HTERT RPE-1 (cell line): ENCODE data around the gene GDAP2.
"Not testable (repeated sequence)": the region's sequence is repeated elsewhere in the genome, so short reads cannot be mapped to it uniquely, and the experiment has no call there.

Source experiments
- in situ Hi-C: fragments of 300-500 bp; cut with MboI; formaldehyde crosslinking; loops from 4 replicates; pipeline ENCODE4 v1.14.3; 2020; ENCODE audit warnings: low sequenced_read_pairs

The GDAP2 gene

DNA sequence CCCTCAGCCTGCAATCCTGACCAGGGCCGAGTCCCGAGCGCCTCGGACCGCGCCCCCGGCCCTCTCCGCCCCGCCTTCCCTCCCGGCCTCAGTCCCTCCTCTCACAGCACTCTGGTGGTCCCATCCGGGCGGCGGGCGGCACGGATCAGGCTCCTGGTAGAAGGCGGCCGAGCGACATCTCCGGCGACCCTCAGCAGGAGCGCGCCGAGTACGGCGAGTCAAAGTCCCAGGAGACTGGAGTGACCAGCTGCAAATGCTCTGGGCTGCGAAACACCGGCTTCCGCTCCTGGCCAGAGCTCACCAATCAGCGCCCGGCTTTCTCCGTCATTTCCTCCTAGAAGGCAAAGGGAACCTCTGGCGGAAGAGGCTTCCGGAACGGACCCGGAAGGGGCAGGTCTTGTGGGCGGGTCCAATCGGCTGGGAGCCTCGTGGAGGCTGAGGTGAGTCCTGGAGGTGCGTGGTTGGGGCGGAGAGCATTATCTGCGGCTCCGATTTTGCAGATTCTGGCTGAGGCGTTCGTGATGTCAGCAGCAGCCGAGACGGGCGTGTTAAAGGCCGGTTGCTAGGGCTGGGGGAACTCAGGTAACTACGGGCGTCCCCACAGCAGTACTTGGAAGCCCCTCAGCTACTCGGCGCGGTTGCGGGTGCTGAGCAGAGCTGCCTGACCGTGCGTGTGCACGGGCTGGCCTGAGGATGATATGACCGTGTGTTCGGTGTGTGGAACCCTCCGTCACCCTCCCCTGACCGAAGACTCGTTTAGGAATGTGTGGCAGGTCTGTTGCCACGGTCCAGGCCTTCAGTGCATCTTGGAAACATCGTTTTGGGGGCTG is at the start of gene GDAP2, which contains the start of gene WDR3:
TSS of gene GDAP2 (minus strand) at position 279 of the 830 bp plus-strand sequence. CDS start 9,264 bp downstream, outside the sequence.
TSS of gene WDR3 (plus strand) at position 397 of the 830 bp plus-strand sequence. CDS start 3,581 bp downstream, outside the sequence.
- in situ Hi-C loops = no loop called here

DNA sequence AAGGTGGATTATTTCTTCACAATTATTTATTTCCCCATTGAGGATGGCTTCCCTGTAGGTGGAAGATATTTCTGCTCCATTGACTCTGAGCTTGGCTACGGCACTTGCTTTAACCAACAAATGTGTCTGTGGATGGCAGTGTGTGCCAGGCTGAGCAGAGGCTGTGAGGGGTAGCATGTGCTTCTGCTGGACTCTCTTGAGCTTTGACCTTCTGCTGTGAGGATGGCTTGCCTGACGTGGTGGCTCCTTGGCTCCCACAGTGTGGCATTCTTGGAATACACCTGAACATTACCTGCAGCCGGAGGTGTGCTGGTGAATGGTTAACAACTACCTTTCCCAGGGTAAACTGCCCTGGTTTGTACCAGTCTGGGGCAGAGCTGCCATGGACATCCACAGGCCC is 47.0 kb upstream of the GDAP2 start:
- in situ Hi-C loops = no loop called here

GRCh38 chr1:117971777-117972176 is 42.4 kb upstream of the GDAP2 start:
- in situ Hi-C loops = no loop called here

DNA sequence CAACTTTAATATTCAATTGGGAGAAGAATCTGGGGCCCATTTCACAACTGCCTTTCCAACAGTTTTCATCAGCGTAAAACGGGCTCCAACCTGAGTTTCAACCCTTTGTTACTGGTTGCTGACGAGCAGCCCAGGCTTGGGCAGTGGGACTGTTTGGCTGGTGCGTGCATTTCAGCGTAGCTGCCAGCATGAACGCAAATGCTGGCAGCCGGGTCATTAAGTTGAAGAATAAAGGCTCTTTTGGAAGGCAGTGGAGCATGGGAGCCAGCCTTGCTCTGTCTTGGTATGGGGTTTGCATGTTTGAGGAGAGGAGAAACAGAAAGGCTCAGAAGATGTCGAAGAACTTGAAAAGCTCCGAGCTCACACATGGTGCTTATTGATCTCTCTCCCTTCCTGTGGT is 40.8 kb upstream of the GDAP2 start:
- in situ Hi-C loops = no loop called here

- in situ Hi-C loops = no loop called here
Observed at GRCh38 chr1:117967881-117968280, 38.5 kb upstream of the GDAP2 start.

DNA sequence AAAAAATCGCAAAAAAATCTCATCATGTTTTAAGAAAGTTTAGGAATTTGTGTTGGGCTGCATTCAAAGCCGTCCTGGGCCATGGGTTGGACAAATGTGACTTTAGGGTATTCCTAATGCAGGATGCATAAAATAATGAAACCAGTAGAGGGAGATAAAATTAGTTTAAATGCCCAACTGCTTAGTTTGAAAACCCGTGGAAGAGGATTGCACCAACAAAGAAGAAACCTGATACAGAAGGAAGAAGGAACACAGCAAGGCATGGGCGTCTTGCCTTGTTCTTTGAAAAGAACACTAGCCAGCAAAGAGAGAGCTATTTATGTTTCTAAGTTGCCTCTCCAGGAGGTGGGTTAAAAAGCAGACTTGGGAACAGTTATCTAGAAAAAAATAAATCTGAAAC is 38.1 kb upstream of the GDAP2 start:
- in situ Hi-C loops = no loop called here

DNA sequence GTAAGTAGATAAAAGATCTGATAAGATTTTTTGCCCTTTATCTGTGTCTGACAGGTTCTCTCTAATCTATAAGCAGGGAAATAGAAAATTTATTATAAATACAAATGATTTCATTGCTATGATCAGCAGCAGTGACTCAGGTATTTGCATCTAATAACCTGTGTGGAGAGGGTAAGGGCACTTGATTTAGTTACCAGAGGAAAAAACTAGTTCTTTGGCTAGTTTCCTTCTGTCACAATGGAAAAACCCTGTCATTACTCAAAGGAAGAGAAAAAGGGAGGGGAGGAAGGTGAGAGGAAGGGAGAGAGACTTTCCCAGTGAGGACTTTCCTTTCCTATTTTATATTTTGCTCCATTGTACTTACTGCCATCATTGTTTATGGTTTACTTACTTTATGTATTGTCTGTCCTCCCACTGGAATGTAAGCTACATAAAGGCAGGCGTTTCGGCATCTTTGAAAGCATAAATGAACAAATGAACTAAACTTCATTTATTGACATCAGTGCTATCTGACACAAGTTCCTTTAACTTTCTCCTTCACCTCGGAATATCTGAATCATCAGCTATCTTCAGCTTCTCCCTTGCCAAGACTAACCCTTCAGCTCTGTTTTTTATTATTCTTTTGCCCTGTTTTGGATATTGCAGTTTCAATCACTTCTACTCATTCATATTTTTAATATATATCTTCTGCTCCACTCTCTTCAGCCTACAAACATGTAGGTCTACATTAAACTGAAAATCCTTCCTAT is 35.0 kb upstream of the GDAP2 start:
- in situ Hi-C loops = no loop called here

- in situ Hi-C loops = no loop called here
Observed at GRCh38 chr1:117959364-117959763, 29.9 kb upstream of the GDAP2 start.

DNA sequence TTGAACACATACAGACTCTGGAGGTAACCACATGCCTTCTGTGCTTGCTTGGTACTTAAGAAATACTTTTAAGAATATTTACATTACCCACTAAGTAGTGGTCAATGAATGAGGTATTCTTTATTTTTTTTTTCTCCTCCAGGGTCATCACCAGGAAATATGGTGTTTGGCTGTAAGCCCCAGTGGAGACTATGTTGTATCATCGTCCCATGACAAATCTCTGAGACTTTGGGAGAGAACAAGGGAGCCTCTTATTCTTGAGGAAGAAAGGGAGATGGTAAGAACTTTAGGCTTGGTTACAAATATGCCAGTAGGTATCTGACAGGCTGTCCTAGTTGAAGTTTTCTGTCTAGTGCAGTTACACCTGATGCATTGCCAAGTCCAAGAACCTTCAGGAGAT is 23.0 kb upstream of the GDAP2 start:
- in situ Hi-C loops = no loop called here

- in situ Hi-C loops = no loop called here
Observed at GRCh38 chr1:117942293-117942692, 12.9 kb upstream of the GDAP2 start.

DNA sequence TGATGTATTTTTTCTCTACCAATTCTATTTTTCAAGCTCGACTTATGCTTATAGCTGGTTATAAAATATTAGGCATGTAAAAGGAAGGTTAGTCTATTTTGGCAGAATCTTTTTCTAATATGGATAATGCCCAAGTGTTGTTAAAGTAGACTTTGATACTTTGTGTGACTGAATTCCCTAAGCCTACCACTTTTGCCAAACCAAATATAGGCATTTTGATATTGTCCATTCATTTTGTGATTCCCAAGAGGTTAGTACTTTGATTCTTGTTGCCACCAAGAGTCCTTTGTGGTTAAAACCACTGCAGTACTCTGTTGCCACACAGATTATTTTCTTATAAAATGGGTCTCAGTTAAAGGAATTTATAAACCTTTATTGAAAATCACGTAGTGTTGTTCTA is 4.3 kb upstream of the GDAP2 start:
- in situ Hi-C loops = no loop called here

- in situ Hi-C loops = no loop called here
Observed at GRCh38 chr1:117932576-117932975, 3.2 kb upstream of the GDAP2 start.

- in situ Hi-C loops = no loop called here
Observed at GRCh38 chr1:117930484-117930883, 1.1 kb upstream of the GDAP2 start.

GRCh38 chr1:117930173-117930447 is 689 bp upstream of the GDAP2 start:
- in situ Hi-C loops = no loop called here

DNA sequence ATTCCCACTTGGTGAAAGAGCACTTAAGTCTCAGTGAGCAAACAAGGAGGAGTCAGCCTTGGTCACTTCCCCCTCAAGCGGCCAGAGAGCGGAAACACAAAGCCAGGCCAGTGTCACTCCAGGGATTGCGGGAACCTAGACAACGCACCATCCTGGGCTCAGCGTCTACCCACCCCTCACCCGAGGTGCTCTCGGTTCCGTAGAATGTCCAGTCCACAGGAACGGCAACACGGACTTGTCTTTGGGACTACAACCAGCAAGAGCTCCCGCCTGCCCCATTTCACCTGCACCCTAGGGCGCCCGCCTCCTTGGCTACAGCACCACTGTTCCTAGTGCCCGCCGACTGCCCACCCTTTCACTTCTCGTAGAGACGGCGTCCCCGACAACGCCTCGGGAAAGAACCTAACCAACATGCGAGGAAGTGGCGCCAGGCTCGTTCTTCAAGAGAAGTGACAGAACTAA is 509 bp downstream of the GDAP2 start:
- in situ Hi-C loops = no loop called here

DNA sequence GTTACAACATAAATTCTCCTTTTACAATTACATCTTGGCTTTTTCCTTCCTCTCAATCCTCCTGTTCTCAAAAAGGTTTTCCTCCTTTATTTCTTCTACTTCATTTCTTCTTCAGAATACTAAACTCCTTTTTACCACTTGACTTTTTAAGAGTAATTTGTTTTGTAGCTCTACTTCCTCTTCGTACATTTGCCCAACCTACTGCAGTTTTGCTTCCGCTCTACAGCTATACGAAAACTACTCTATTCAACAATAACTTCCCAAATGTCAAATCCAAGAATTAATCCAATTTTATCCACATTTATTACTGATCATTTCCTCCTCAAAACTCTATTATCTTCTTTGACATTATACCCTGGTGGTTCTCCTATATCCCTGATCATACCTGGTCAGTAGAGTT is 3.4 kb downstream of the GDAP2 start:
- in situ Hi-C loops = no loop called here

DNA sequence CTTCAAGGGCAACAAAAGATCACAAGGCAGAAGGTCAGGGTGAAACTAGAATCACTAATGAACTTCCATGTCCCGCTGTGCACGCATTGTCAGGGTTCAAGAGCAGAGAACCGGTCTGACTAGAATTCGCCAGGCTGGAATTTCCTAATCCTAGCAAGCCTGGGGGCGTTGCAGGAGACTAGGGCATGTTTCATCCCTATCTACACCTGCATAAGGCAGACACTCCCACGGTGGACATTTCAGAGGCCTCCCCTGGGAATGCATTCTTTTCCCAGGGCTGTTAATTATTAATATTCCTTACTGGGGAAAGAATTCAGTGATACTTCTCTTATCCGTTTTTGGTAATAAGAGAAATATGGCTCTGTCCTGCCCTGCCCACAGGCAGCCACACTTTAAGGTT is 6.7 kb downstream of the GDAP2 start:
- in situ Hi-C loops = not testable (repeated sequence)

GRCh38 chr1:117921991-117922390 is 7.4 kb downstream of the GDAP2 start:
- in situ Hi-C loops = no loop called here

GRCh38 chr1:117919376-117919775 is 10.0 kb downstream of the GDAP2 start:
- in situ Hi-C loops = no loop called here

GRCh38 chr1:117911051-117911450 is 18.4 kb downstream of the GDAP2 start:
- in situ Hi-C loops = no loop called here

DNA sequence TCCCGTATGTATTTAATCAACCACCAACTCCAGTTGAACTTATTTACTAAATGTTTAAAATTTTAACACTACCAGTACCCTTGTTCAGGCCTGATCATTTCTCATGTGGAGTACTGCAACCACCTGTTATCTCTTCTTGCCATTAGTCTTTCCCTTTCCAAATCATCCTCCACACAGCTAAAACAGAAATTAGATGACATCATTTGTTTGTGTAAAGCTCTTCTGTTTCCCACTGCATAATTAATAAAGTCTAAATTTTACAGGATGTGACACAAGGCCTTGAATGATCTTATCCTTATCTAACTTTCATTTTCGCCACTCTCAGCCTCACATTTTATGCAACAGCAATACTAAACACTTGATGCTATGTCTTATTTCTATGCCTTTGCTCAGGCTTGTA is 24.4 kb downstream of the GDAP2 start:
- in situ Hi-C loops = no loop called here

GRCh38 chr1:117904485-117904884 is 24.9 kb downstream of the GDAP2 start:
- in situ Hi-C loops = no loop called here
